NCI-H2196 (cell line): ENCODE measurements around the gene ARL2BP.
"Not testable (repeated sequence)": the region's sequence is repeated elsewhere in the genome, so short reads cannot be mapped to it uniquely, and the experiment has no call there.

Source experiments
- DNase-seq: peaks from one replicate; lab custom pipeline; 2025; ENCODE audit not compliant: unreplicated experiment; lab: John Stamatoyannopoulos, UW

ARL2BP gene

GRCh38 chr16:57244767-57245471, at the start of gene ARL2BP:
ARL2BP (plus strand) TSS chr16:57245259; CDS start chr16:57245368, 109 bp downstream.
- DNase-seq = peak; percentile 88

GRCh38 chr16:57196286-57196685, 48.8 kb upstream of the ARL2BP start:
- no peak for DNase-seq

GRCh38 chr16:57196753-57197152, 48.3 kb upstream of the ARL2BP start:
- no peak for DNase-seq

GRCh38 chr16:57200321-57200720, 44.7 kb upstream of the ARL2BP start:
- not testable (repeated sequence) for DNase-seq

- not testable (repeated sequence) for DNase-seq
These were observed 44.1 kb upstream of the ARL2BP start for GRCh38 chr16:57200926-57201325.

- DNase-seq = no peak
These were observed 42.8 kb upstream of the ARL2BP start for GRCh38 chr16:57202095-57202886.

GRCh38 chr16:57203451-57203850, 41.6 kb upstream of the ARL2BP start:
- DNase-seq = no peak

GRCh38 chr16:57204675-57205074, 40.4 kb upstream of the ARL2BP start:
- no peak for DNase-seq

- DNase-seq = no peak
These were observed 36.1 kb upstream of the ARL2BP start for GRCh38 chr16:57208926-57209325.

GRCh38 chr16:57209780-57210179, 35.3 kb upstream of the ARL2BP start:
- no peak for DNase-seq

- DNase-seq = no peak
These were observed 31.6 kb upstream of the ARL2BP start for GRCh38 chr16:57213462-57213861.

GRCh38 chr16:57216968-57217367, 28.1 kb upstream of the ARL2BP start:
- DNase-seq = no peak

- DNase-seq = no peak
These were observed 22.0 kb upstream of the ARL2BP start for GRCh38 chr16:57223057-57223456.

- no peak for DNase-seq
These were observed 20.3 kb upstream of the ARL2BP start for GRCh38 chr16:57224651-57225335.

GRCh38 chr16:57225978-57226377, 19.1 kb upstream of the ARL2BP start:
- DNase-seq = no peak

GRCh38 chr16:57226701-57227621, 18.1 kb upstream of the ARL2BP start:
- no peak for DNase-seq

- no peak for DNase-seq
These were observed 16.0 kb upstream of the ARL2BP start for GRCh38 chr16:57229079-57229478.

GRCh38 chr16:57231821-57232350, 13.2 kb upstream of the ARL2BP start:
- DNase-seq = peak; percentile 5

- no peak for DNase-seq
These were observed 10.9 kb upstream of the ARL2BP start for GRCh38 chr16:57233944-57234706.

- DNase-seq = no peak
These were observed 10.4 kb upstream of the ARL2BP start for GRCh38 chr16:57234707-57235092.
